ENCODE data around the gene STK10. TPM values are rescaled to one million over a fixed set of nuclear protein-coding genes. Genes with fewer than 3 reads are reported as not detected.

STK10 gene
- total and polyA plus RNA-seq, 2 experiments from 2014 or later = 21.2 to 28.9 TPM

DNA sequence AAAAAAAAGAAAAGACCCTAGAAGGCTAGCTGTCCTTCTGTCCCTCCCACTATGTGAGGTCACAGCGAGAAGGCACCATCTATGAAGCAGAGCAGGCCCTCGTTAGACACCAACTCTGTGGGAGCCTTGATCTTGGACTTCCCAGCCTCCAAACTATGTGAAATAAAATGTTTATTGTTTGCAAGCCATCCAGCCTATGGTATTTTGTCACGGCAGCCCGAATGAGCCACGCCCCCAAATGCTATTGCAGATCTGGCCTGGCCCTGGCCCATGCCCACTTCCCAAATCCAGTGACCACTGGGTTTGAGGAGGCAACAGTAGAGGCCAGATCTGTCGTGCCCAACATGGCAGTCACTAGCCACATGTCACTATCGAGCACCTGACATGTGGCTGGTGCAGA is 10.8 kb downstream of the STK10 start:
- peaks cover 100% of the 10 kb centered on the region for H3K79me2 ChIP-seq (ENCODE audit: insufficient read depth)
- 88 to 90% methylated on average over 7 of the region's 7 CpGs for WGBS, 2 experiments (ENCODE audit: low coverage in 1 of 2, low lambda C conversion rate in 2 of 2, missing lambda C conversion rate in 2 of 2)
- no peak overlapping the region for H3K4me2 ChIP-seq (ENCODE audit: unreplicated experiment)

GRCh38 chr5:172175263-172175719 is 12.7 kb downstream of the STK10 start:
- Histone ChIP-seq H4K20me1 (ENCODE audit: insufficient read depth) (peaks cover 6% of the 10 kb centered on the region; the same call in 1 of the 2 replicates), H3K27me3 (replicated peaks; ENCODE audit: insufficient read depth) (no peaks in the 10 kb centered on the region), H3K9me2 (ENCODE audit: insufficient read depth) (no peaks in the 10 kb centered on the region), H3K9me3 (ENCODE audit: low read depth) (no peaks in the 10 kb centered on the region), H3K4me3 (no peak overlapping the region), H3K9ac (no peak overlapping the region), H3K79me2 (ENCODE audit: insufficient read depth) (peaks cover 100% of the 10 kb centered on the region), H3F3A (ENCODE audit: insufficient read depth) (no peaks in the 10 kb centered on the region), H3K27ac (no peak overlapping the region), H2AFZ (no peak overlapping the region), H3K4me1 (ENCODE audit: insufficient read depth) (no peaks in the 10 kb centered on the region), H3K36me3 (ENCODE audit: low read depth) (no peaks in the 10 kb centered on the region), H3K4me2 (ENCODE audit: unreplicated experiment) (no peak overlapping the region)
- WGBS, 2 experiments (ENCODE audit: low coverage in 1 of 2, low lambda C conversion rate in 2 of 2, missing lambda C conversion rate in 2 of 2) = 90% methylated on average over 4 to 7 of the region's 7 CpGs
- TF ChIP-seq EZH2 (IDR thresholded peaks at IDR 0.05; ENCODE audit: insufficient read depth, poor library complexity, severe bottlenecking) = no peak
- TF ChIP-seq EZH2phosphoT487 (IDR thresholded peaks at IDR 0.05; ENCODE audit: insufficient read depth, low read depth) = no peak
- in situ Hi-C loops (cut with MboI) = no loop called here
- no peak for DNase-seq

More for the DNA sequence above, 10.8 kb downstream of the STK10 start:
- H3K4me3 ChIP-seq = no peak overlapping the region
- no peak overlapping the region for H3K9ac ChIP-seq
- H3K27me3 ChIP-seq (replicated peaks; ENCODE audit: insufficient read depth) = no peaks in the 10 kb centered on the region
- no peaks in the 10 kb centered on the region for H3K9me3 ChIP-seq (ENCODE audit: low read depth)
- in situ Hi-C loops (cut with MboI) = no loop called here
- H3K4me1 ChIP-seq (ENCODE audit: insufficient read depth) = no peaks in the 10 kb centered on the region
- no peaks in the 10 kb centered on the region for H3K9me2 ChIP-seq (ENCODE audit: insufficient read depth)
- no peak for DNase-seq
- no peaks in the 10 kb centered on the region for H3K36me3 ChIP-seq (ENCODE audit: low read depth)
- H4K20me1 ChIP-seq (ENCODE audit: insufficient read depth) = no peaks in the 10 kb centered on the region; the same call in 1 of the 2 replicates
- no peak for TF ChIP-seq EZH2 (IDR thresholded peaks at IDR 0.05; ENCODE audit: insufficient read depth, poor library complexity, severe bottlenecking)
- TF ChIP-seq EZH2phosphoT487 (IDR thresholded peaks at IDR 0.05; ENCODE audit: insufficient read depth, low read depth) = no peak
- no peak overlapping the region for H3K27ac ChIP-seq
- no peaks in the 10 kb centered on the region for H3F3A ChIP-seq (ENCODE audit: insufficient read depth)
- no peak overlapping the region for H2AFZ ChIP-seq

GRCh38 chr5:172173564-172174153 is 14.4 kb downstream of the STK10 start:
- no peak overlapping the region for H3K4me2 ChIP-seq (ENCODE audit: unreplicated experiment)
- H3K9me3 ChIP-seq (ENCODE audit: low read depth) = no peaks in the 10 kb centered on the region
- no peak for TF ChIP-seq EZH2 (IDR thresholded peaks at IDR 0.05; ENCODE audit: insufficient read depth, poor library complexity, severe bottlenecking)
- H3K9me2 ChIP-seq (ENCODE audit: insufficient read depth) = no peaks in the 10 kb centered on the region
- in situ Hi-C loops (cut with MboI) = no loop called here
- peak; percentile 60 for DNase-seq
- no peak overlapping the region for H2AFZ ChIP-seq
- H3K4me3 ChIP-seq = no peak overlapping the region
- H3K27ac ChIP-seq = no peak overlapping the region
- no peaks in the 10 kb centered on the region for H3F3A ChIP-seq (ENCODE audit: insufficient read depth)
- peaks cover 100% of the 10 kb centered on the region for H3K79me2 ChIP-seq (ENCODE audit: insufficient read depth)
- H3K4me1 ChIP-seq (ENCODE audit: insufficient read depth) = no peaks in the 10 kb centered on the region
- no peaks in the 10 kb centered on the region for H3K27me3 ChIP-seq (replicated peaks; ENCODE audit: insufficient read depth)
- no peak overlapping the region for H3K9ac ChIP-seq
- H3K36me3 ChIP-seq (ENCODE audit: low read depth) = no peaks in the 10 kb centered on the region
- H4K20me1 ChIP-seq (ENCODE audit: insufficient read depth) = peaks cover 6% of the 10 kb centered on the region; the same call in 1 of the 2 replicates
- WGBS, 2 experiments (ENCODE audit: low coverage in 1 of 2, low lambda C conversion rate in 2 of 2, missing lambda C conversion rate in 2 of 2) = 75 to 76% methylated on average over 12 of the region's 12 CpGs

GRCh38 chr5:172172912-172173563 is 15.0 kb downstream of the STK10 start:
- Histone ChIP-seq H3K79me2 (ENCODE audit: insufficient read depth) (peaks cover 100% of the 10 kb centered on the region), H3F3A (ENCODE audit: insufficient read depth) (no peaks in the 10 kb centered on the region), H3K4me3 (no peak overlapping the region), H3K36me3 (ENCODE audit: low read depth) (no peaks in the 10 kb centered on the region), H3K27me3 (replicated peaks; ENCODE audit: insufficient read depth) (no peaks in the 10 kb centered on the region), H3K4me1 (ENCODE audit: insufficient read depth) (no peaks in the 10 kb centered on the region), H3K27ac (peak overlapping the region; percentile 43; the same call in 1 of the 2 replicates), H3K9ac (no peak overlapping the region), H2AFZ (no peak overlapping the region), H3K4me2 (ENCODE audit: unreplicated experiment) (no peak overlapping the region), H3K9me2 (ENCODE audit: insufficient read depth) (no peaks in the 10 kb centered on the region), H3K9me3 (ENCODE audit: low read depth) (no peaks in the 10 kb centered on the region), H4K20me1 (ENCODE audit: insufficient read depth) (peaks cover 6% of the 10 kb centered on the region; the same call in 1 of the 2 replicates)
- WGBS, 2 experiments (ENCODE audit: low coverage in 1 of 2, low lambda C conversion rate in 2 of 2, missing lambda C conversion rate in 2 of 2) = 73 to 75% methylated on average over 11 to 12 of the region's 12 CpGs
- TF ChIP-seq EZH2phosphoT487 (IDR thresholded peaks at IDR 0.05; ENCODE audit: insufficient read depth, low read depth) (no peak), EZH2 (IDR thresholded peaks at IDR 0.05; ENCODE audit: insufficient read depth, poor library complexity, severe bottlenecking) (no peak)
- DNase-seq = peak; percentile 40
- in situ Hi-C loops (cut with MboI) = no loop called here
